Measurements from ENCODE around the gene HERC4.

The HERC4 gene

DNA sequence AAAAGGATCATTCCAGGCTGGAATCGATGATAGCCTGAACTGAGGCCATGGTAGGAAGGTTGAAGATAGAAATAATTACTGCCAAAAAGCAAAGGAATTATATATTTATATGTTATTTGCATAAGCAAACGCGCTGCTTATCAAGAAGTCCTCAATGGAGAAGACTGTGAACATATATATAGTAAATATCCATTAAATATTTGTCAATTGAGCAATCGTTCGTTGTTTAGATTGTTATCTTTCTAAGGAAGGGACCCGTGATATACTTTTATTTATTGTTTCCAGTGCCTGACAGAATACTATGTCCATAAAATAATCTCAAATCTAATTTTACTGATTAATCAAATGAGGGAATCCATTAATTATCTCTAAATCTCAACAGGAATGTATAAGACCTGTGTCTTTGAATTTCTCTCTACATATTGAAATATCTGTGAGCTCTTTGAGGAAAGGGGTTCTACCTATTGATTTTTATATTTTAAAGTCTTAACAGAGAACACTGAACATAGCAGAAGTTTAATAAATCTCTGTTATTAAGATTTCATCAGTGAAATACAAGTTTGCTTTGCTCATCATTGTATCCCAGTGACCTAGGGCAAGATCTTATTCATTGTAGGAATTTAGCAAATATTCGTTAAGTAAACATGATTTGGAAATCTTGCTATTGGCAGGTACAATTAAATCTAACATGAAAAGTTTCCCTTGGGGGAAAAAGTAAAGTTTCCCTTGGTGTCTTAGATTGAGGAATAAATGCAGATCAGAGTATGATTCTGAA is 12.0 kb upstream of the HERC4 start:
- Histone ChIP-seq H3K79me2 (ENCODE audit: insufficient read depth, low read length) (no peaks in the 10 kb centered on the region), H3K9me2 (replicated peaks; ENCODE audit: low read depth, low read length) (no peaks in the 10 kb centered on the region), H3F3A (ENCODE audit: low read depth) (no peaks in the 10 kb centered on the region), H3K27me3 (ENCODE audit: insufficient read depth, low read length, poor library complexity, severe bottlenecking) (no peaks in the 10 kb centered on the region), H2AFZ (ENCODE audit: low read length) (no peak overlapping the region; the same call in 1 of the 2 replicates), H3K4me3 (ENCODE audit: low read length, poor library complexity, severe bottlenecking) (no peak overlapping the region), H3K9me3 (ENCODE audit: insufficient read depth, low read depth, low read length) (no peaks in the 10 kb centered on the region), H3K36me3 (ENCODE audit: insufficient read depth, low read length) (no peaks in the 10 kb centered on the region), H3K4me1 (ENCODE audit: insufficient read depth, low read length, poor library complexity, severe bottlenecking) (no peaks in the 10 kb centered on the region), H3K9ac (ENCODE audit: low read depth, low read length, poor library complexity, severe bottlenecking) (no peak overlapping the region), H4K20me1 (ENCODE audit: insufficient read depth, low read length, poor library complexity, severe bottlenecking) (no peaks in the 10 kb centered on the region), H3K4me2 (ENCODE audit: low read depth, low read length, poor library complexity, severe bottlenecking) (no peak overlapping the region)
- TF ChIP-seq EZH2phosphoT487 (IDR thresholded peaks at IDR 0.05; ENCODE audit: borderline replicate concordance) (no peak), CTCF (conservative IDR thresholded peaks at IDR 0.05; ENCODE audit: low read length) (no peak)

GRCh38 chr10:68086011-68086410 is 10.9 kb upstream of the HERC4 start:
- no peaks in the 10 kb centered on the region for H3K9me3 ChIP-seq (ENCODE audit: insufficient read depth, low read depth, low read length)
- no peaks in the 10 kb centered on the region for H3K4me1 ChIP-seq (ENCODE audit: insufficient read depth, low read length, poor library complexity, severe bottlenecking)
- TF ChIP-seq CTCF (conservative IDR thresholded peaks at IDR 0.05; ENCODE audit: low read length) = no peak
- TF ChIP-seq EZH2phosphoT487 (IDR thresholded peaks at IDR 0.05; ENCODE audit: borderline replicate concordance) = no peak
- H2AFZ ChIP-seq (ENCODE audit: low read length) = peak overlapping the region; percentile 40
- no peaks in the 10 kb centered on the region for H3K79me2 ChIP-seq (ENCODE audit: insufficient read depth, low read length)
- no peak overlapping the region for H3K9ac ChIP-seq (ENCODE audit: low read depth, low read length, poor library complexity, severe bottlenecking)
- no peaks in the 10 kb centered on the region for H3K9me2 ChIP-seq (replicated peaks; ENCODE audit: low read depth, low read length)
- H3K27me3 ChIP-seq (ENCODE audit: insufficient read depth, low read length, poor library complexity, severe bottlenecking) = no peaks in the 10 kb centered on the region
- no peaks in the 10 kb centered on the region for H3K36me3 ChIP-seq (ENCODE audit: insufficient read depth, low read length)
- H3K4me2 ChIP-seq (ENCODE audit: low read depth, low read length, poor library complexity, severe bottlenecking) = no peak overlapping the region
- H4K20me1 ChIP-seq (ENCODE audit: insufficient read depth, low read length, poor library complexity, severe bottlenecking) = no peaks in the 10 kb centered on the region
- no peaks in the 10 kb centered on the region for H3F3A ChIP-seq (ENCODE audit: low read depth)
- no peak overlapping the region for H3K4me3 ChIP-seq (ENCODE audit: low read length, poor library complexity, severe bottlenecking)

GRCh38 chr10:68084469-68084868 is 9.4 kb upstream of the HERC4 start:
- TF ChIP-seq EZH2phosphoT487 (IDR thresholded peaks at IDR 0.05; ENCODE audit: borderline replicate concordance) (no peak), CTCF (conservative IDR thresholded peaks at IDR 0.05; ENCODE audit: low read length) (no peak)
- H3K79me2 ChIP-seq (ENCODE audit: insufficient read depth, low read length) = no peaks in the 10 kb centered on the region
- H3K4me1 ChIP-seq (ENCODE audit: insufficient read depth, low read length, poor library complexity, severe bottlenecking) = no peaks in the 10 kb centered on the region
- no peak overlapping the region for H3K4me2 ChIP-seq (ENCODE audit: low read depth, low read length, poor library complexity, severe bottlenecking)
- H4K20me1 ChIP-seq (ENCODE audit: insufficient read depth, low read length, poor library complexity, severe bottlenecking) = no peaks in the 10 kb centered on the region
- no peaks in the 10 kb centered on the region for H3K36me3 ChIP-seq (ENCODE audit: insufficient read depth, low read length)
- no peaks in the 10 kb centered on the region for H3F3A ChIP-seq (ENCODE audit: low read depth)
- H3K27me3 ChIP-seq (ENCODE audit: insufficient read depth, low read length, poor library complexity, severe bottlenecking) = no peaks in the 10 kb centered on the region
- 0 out of 2 replicates have a peak overlapping the region, but pooled peaks have one; percentile 33 for H2AFZ ChIP-seq (ENCODE audit: low read length)
- no peaks in the 10 kb centered on the region for H3K9me2 ChIP-seq (replicated peaks; ENCODE audit: low read depth, low read length)
- H3K4me3 ChIP-seq (ENCODE audit: low read length, poor library complexity, severe bottlenecking) = no peak overlapping the region
- no peak overlapping the region for H3K9ac ChIP-seq (ENCODE audit: low read depth, low read length, poor library complexity, severe bottlenecking)
- no peaks in the 10 kb centered on the region for H3K9me3 ChIP-seq (ENCODE audit: insufficient read depth, low read depth, low read length)

Measured in Loucy (cell line).